Amniotic epithelial cell (primary cell): ENCODE measurements around the gene SLC17A9.
A peak's percentile ranks its signal among the peaks of the same experiment; 100 is the strongest.

Experiments used
- DNase-seq: peaks from one replicate; pipeline ENCODE4 v3.0.0-alpha.2; 2010; ENCODE audit warnings: low read depth

The SLC17A9 gene

GRCh38 chr20:63003546-63003945 lies 51.0 kb downstream of the SLC17A9 start:
- no peak for DNase-seq

GRCh38 chr20:63004607-63005364 lies 52.3 kb downstream of the SLC17A9 start:
- no peak for DNase-seq

- no peak for DNase-seq
Measured at GRCh38 chr20:63005365-63005861, 52.9 kb downstream of the SLC17A9 start.

GRCh38 chr20:63005862-63006539 lies 53.5 kb downstream of the SLC17A9 start:
- DNase-seq, result no peak

GRCh38 chr20:63006540-63007359 lies 54.2 kb downstream of the SLC17A9 start, which contains the start of gene BHLHE23:
BHLHE23 (minus strand) TSS chr20:63006964; CDS start chr20:63006774, 190 bp downstream.
- DNase-seq, result no peak

GRCh38 chr20:63007360-63007645 lies 54.8 kb downstream of the SLC17A9 start:
- no peak for DNase-seq

- no peak for DNase-seq
Measured at GRCh38 chr20:63007646-63008488, 55.4 kb downstream of the SLC17A9 start.

GRCh38 chr20:63008541-63009044 lies 56.1 kb downstream of the SLC17A9 start:
- DNase-seq, result no peak

- peak; percentile 25 for DNase-seq
Measured at GRCh38 chr20:63009045-63009961, 56.8 kb downstream of the SLC17A9 start.

- peak; percentile 21 for DNase-seq
Measured at GRCh38 chr20:63009988-63010769, 57.7 kb downstream of the SLC17A9 start.

GRCh38 chr20:63011798-63012197 lies 59.3 kb downstream of the SLC17A9 start:
- no peak for DNase-seq

GRCh38 chr20:63013207-63013606 lies 60.7 kb downstream of the SLC17A9 start:
- no peak for DNase-seq

GRCh38 chr20:63014287-63014686 lies 61.8 kb downstream of the SLC17A9 start:
- DNase-seq, result no peak

- no peak for DNase-seq
Measured at GRCh38 chr20:63014710-63015109, 62.2 kb downstream of the SLC17A9 start.

GRCh38 chr20:63015147-63015661 lies 62.7 kb downstream of the SLC17A9 start:
- no peak for DNase-seq

GRCh38 chr20:63015662-63016361 lies 63.3 kb downstream of the SLC17A9 start:
- DNase-seq, result no peak

- DNase-seq, result no peak
Measured at GRCh38 chr20:63016514-63017075, 64.1 kb downstream of the SLC17A9 start.

GRCh38 chr20:63017076-63017825 lies 64.7 kb downstream of the SLC17A9 start:
- DNase-seq, result no peak
